GM19240 (cell line): ENCODE data around the gene ADAMTS17.

Experiments used
- DNase-seq: peaks from one replicate; pipeline ENCODE4 v3.0.0; 2011; ENCODE audit warnings: low spot score; ENCODE audit not compliant: insufficient read length

ADAMTS17 gene

GRCh38 chr15:100134586-100134985 is 207.2 kb downstream of the ADAMTS17 start:
- DNase-seq: no peak

GRCh38 chr15:100134089-100134583 is 207.6 kb downstream of the ADAMTS17 start:
- DNase-seq: no peak

- DNase-seq: no peak
Observed at GRCh38 chr15:100133001-100133400, 208.8 kb downstream of the ADAMTS17 start.

GRCh38 chr15:100132309-100132708 is 209.5 kb downstream of the ADAMTS17 start:
- no peak for DNase-seq

DNA sequence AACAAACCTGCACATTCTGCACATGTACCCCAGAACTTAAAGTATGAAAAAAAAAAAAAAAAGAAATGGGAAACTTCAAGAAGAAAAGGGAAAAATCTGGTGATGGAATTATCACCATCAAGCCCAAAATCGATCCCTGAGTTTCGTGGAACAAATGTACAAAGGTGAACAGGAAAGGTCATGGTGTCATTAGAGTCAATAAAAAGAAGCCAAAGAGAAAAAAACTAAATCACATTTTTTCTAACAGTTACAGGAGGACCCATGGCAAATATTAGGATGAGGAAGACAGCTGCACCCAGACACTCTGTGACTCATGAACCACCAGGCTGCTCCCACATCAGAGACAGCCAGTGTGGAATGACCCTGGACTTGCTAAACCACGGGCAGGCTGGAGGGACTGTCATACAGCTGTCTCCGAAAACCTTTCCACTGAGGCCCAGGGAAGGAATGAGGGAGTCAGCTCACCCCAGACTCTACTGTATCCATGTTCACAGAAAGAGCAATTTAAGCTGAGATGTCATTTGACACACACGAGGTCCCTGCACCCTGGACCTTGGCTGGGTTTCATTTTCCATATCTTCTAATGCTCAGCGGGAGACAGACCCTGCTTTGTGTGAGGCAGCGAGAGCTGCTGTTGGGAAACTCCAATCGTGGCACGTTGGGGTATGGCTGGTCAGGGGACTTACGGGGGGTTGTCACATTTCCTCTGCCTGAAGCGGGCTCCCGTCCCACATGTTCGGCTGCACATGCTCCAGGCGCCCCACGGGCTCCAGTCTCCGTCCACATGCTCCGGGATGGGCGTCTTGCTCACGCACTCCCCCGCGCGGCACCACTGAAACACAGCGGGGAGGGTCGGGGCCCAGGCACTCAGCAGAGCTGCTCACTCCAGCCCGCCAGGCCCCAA is 210.2 kb downstream of the ADAMTS17 start:
- no peak for DNase-seq

DNA sequence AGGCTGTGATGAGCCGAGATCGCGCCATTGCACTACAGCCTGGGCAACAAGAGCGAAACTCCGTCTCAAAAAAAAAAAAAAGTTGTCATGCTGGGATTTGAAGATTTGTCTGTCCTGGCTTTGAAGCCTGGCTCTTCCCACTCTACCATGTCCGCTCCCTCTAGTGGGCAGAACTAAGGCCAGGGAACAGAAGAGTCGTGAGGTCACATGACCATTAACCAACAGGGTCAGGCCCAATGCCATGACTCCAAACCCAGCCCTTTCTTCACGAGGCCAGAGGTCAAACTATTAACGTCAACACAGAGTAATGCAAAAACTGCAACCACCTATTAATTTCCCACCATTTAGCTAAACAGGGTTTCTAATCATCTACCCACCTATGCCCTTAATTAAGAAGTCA is 212.1 kb downstream of the ADAMTS17 start:
- DNase-seq: no peak

GRCh38 chr15:100125401-100126191 is 216.2 kb downstream of the ADAMTS17 start:
- DNase-seq: no peak

- no peak for DNase-seq
Observed at GRCh38 chr15:100124936-100125335, 216.8 kb downstream of the ADAMTS17 start.

DNA sequence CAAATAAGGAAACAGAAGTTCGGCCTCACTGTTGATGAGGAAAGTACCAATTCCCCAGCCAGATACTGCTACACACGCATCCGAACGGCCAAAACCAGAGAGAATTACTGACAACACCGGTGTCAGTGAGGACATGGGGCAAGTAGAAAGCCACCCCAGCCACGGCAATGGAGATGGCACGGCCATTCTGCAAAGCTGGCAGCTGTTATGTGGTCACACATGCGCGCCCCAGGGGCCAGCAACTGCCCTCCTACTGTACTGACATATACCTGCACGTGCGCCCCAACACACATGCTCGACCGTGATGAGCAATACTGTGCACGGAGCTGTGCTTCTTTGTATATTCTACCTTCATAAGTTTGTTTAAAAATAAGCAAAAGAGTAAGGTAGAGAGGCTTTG is 217.4 kb downstream of the ADAMTS17 start:
- no peak for DNase-seq

- DNase-seq: no peak
Observed at GRCh38 chr15:100123611-100124010, 218.2 kb downstream of the ADAMTS17 start.

DNA sequence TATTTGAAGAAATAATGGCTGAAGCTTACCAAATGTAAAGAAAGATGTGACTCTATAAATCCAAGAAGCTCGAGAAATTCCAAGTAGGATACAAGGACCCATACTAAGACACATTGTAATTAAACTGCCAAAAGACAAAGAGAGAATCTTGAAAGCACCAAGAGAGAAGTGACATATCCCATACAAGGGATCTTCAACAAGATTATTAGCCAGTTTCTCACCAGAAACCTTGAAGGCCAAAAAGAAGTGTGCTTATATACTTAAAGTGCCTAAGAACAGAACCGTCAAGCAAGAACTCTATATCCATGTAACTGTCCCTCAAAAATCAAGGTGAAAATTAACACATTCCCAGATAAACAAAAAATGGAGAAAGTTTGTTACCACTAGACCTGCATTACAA is 220.5 kb downstream of the ADAMTS17 start:
- no peak for DNase-seq

DNA sequence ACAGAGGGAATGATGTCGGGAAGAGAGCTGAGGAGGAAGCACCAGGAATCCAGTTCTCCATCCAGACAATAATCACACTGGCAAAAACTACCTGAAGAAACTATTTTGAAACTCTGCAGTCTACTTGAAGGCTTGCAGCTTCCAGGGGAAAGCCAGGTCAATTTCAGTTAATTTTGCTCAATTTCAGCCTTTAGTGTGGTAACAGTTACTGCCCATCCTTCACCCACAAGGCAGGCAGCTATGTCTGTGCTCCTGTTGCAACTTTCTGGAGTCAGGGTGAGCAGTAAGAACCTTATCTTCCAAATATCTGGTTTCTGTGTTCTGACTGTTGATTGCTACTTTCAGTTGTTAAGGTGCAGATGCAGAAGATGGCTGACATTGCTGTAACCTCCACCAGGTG is 221.7 kb downstream of the ADAMTS17 start:
- no peak for DNase-seq

GRCh38 chr15:100118546-100118945 is 223.2 kb downstream of the ADAMTS17 start:
- no peak for DNase-seq

DNA sequence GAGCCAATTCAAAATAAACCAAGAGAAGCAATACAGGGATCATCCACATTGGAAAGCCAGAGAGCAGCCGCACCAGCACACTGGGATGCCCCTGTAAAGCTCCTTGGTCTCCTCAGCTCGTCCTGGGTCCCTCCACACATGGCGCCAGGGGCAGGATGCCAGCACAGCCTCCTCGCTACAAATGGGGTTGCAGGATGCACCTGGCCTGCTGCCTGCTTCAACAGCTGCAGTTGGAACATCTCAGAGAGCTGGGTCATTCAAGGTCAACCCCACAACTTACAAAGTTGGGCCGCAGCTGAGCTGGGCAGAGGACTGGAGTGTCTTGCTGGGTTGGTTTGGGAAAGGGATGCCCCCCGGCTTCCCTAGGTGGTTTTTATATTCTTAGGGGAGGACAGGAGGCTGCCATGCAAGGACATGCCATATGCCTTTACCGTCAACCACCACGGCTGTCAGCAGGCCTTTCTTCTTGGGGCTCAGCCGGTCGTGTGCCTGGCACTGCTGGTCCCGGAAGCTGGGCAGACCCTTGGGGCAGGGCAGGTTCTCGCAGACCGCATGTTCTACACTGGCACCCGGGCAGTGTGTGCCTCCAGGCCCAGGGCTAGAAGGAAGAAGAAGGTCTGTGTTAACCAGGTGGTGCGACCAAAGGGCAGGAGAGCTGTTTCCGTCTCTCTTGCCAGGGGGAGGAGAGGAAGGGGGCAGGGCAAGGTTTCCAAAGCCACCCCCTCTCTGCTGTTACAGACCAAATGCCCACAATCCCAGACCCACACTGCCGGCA is 225.2 kb downstream of the ADAMTS17 start:
- no peak for DNase-seq

- DNase-seq: no peak
Observed at GRCh38 chr15:100115711-100116090, 226.1 kb downstream of the ADAMTS17 start.

DNA sequence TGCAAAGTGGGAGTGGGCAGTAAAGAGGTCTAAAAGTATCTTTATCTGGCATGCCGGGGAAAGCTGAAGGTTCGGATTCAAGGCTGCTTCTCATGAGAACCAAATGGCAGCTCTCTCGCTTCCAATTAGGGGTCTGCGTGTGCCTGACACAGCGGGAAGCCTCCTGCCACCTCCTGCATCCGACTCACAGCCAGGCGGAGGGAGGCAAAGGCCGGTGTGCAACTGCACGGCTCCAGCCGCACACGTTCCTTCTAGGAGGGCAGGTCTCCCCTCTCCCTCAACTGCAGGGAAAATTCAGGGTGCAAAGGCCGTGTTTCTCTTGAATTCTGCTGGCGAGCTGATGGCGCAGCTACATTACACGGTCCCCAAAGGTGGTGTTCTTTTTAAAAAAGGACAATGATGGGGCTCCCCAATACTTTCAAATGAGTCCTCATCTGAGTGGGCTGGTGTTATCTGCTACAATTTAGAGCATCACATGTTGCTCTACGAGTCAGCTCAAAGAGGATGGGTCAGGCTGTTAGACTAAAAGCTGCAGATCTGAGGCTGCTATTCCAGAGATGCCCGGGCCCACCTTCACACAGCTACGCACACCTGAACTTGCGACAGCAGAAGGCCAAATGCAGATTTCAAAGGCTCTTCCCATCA is 226.6 kb downstream of the ADAMTS17 start:
- no peak for DNase-seq

DNA sequence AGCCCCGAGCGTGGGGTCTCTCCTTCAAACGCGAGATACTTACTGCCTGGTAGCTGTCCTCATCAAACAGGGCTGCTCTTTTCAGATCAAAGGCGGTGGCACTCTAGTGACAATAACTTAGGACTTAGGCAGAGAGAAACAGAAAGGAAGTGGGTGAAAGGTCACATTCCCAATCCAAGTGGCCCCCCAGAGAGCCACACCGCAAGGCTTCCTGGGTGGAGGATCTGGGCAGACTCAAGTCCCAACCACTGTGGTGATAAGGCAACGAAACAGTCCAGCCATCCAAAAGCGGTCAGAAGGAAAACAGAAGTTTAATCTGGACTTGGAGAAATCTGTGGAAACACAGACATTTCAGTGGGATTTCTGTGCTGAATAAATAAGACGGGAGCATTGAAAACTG is 227.2 kb downstream of the ADAMTS17 start:
- DNase-seq: no peak

- no peak for DNase-seq
Observed at GRCh38 chr15:100114100-100114499, 227.7 kb downstream of the ADAMTS17 start.

DNA sequence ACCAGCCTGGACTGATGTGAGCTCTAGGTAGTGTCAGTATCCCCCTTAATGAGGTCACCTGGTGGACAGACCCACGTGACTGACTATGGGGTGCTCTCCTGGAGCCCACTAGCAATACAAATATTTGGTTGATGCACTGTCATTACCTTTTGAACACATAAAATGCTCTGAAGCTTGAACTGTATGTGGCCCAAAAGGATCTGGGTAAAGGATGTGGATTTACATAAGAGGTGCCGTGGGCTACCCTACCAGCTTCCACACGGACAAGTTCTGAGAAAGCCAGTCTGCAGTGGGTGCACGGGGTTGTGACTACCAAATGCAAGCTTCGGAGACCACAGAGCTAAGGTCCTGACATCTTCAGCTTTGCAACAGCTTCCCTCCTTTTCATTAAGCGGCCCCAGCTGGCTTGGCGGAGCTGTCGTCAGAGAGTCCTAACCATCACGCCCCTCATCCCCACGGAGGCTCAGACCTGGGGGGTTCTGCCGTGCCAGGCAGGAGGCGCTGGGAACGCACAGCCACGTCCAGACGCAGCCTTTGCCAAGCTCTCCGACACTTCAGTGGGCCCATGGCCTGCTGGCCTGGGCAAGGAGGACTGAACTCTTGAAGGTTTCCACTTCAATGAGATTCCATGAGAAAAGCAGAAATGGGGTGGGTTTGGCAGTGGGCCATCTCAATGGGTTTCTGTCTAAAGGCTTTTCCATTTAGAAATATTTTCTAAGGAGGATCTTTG is 228.3 kb downstream of the ADAMTS17 start:
- no peak for DNase-seq

- no peak for DNase-seq
Observed at GRCh38 chr15:100112636-100113305, 229.0 kb downstream of the ADAMTS17 start.
